Neuronal stem cell (in vitro differentiated cells): ENCODE results near the gene STAM.

Experiments
- DNase-seq: peaks from one replicate; pipeline ENCODE4 v3.0.0-alpha.2; 2013; ENCODE audit warnings: low spot score
- H2AFZ ChIP-seq: one replicate; pipeline ENCODE4 v1.6.1; 2013; ENCODE audit warnings: mild to moderate bottlenecking, low read length, inconsistent platforms
- H2AK5ac ChIP-seq: 2 replicates; pipeline ENCODE4 v1.6.1; 2013; ENCODE audit warnings: low read depth, mild to moderate bottlenecking, inconsistent platforms, low read length, moderate library complexity, mixed read lengths
- H2BK120ac ChIP-seq: 2 replicates; pipeline ENCODE4 v1.6.1; 2013; ENCODE audit warnings: low read depth, mild to moderate bottlenecking, inconsistent platforms, low read length, moderate library complexity, mixed read lengths
- H2BK12ac ChIP-seq: one replicate; pipeline ENCODE4 v1.6.1; 2013; ENCODE audit warnings: low read length, inconsistent platforms
- H2BK15ac ChIP-seq: 2 replicates; pipeline ENCODE4 v1.6.1; 2013; ENCODE audit warnings: mild to moderate bottlenecking, low read length, inconsistent platforms, mixed read lengths
- H2BK5ac ChIP-seq: one replicate; pipeline ENCODE4 v1.6.1; 2013; ENCODE audit warnings: inconsistent platforms, mild to moderate bottlenecking, low read length, moderate library complexity
- H3K14ac ChIP-seq: one replicate; pipeline ENCODE4 v1.6.1; 2013; ENCODE audit warnings: low read length, inconsistent platforms
- H3K18ac ChIP-seq: 2 replicates; pipeline ENCODE4 v1.6.1; 2013; ENCODE audit warnings: low read length, inconsistent platforms
- H3K23ac ChIP-seq: 2 replicates; pipeline ENCODE4 v1.6.1; 2013; ENCODE audit warnings: low read depth, mild to moderate bottlenecking, mixed read lengths, low read length, inconsistent platforms; ENCODE audit not compliant: poor library complexity
- H3K27ac ChIP-seq: replicated peaks from 3 replicates; pipeline ENCODE4 v1.5.1; 2013; ENCODE audit warnings: low read length, inconsistent platforms
- H3K27me3 ChIP-seq, 3 experiments: 2 replicates each; pipeline ENCODE4 v1.6.1; 2013; ENCODE audit warnings: low read length in 3 of 3, mild to moderate bottlenecking in 2 of 3, inconsistent platforms in 1 of 3, low read depth in 1 of 3, mixed read lengths in 1 of 3, moderate library complexity in 1 of 3; ENCODE audit not compliant: control insufficient read depth in 3 of 3, insufficient read depth in 3 of 3
- H3K36me3 ChIP-seq, 2 donors: replicated peaks in 1 of 2; 2 replicates each; pipeline ENCODE4 v1.6.1; 2013; ENCODE audit warnings: low read length in 2 of 2; ENCODE audit not compliant: control insufficient read depth in 2 of 2, insufficient read depth in 2 of 2
- H3K4ac ChIP-seq: 2 replicates; pipeline ENCODE4 v1.6.1; 2013; ENCODE audit warnings: inconsistent platforms, mild to moderate bottlenecking, low read length, moderate library complexity
- H3K4me1 ChIP-seq, 2 donors: 1 replicate in 1 of 2; 2 replicates in 1 of 2; pipeline ENCODE4 v1.6.1; 2013; ENCODE audit warnings: low read length in 2 of 2, low read depth in 1 of 2; ENCODE audit not compliant: control insufficient read depth in 2 of 2, insufficient read depth in 1 of 2
- H3K4me2 ChIP-seq: one replicate; pipeline ENCODE4 v1.6.1; 2013; ENCODE audit warnings: mild to moderate bottlenecking, low read length, inconsistent platforms; ENCODE audit not compliant: insufficient read depth, poor library complexity, severe bottlenecking
- H3K4me3 ChIP-seq, 2 donors: 2 replicates each; pipeline ENCODE4 v1.5.1; 2013; ENCODE audit warnings: low read length in 2 of 2, mild to moderate bottlenecking in 2 of 2, inconsistent platforms in 1 of 2, moderate library complexity in 1 of 2
- H3K79me1 ChIP-seq: one replicate; pipeline ENCODE4 v1.6.1; 2013; ENCODE audit warnings: low read depth, mild to moderate bottlenecking, inconsistent platforms, low read length, moderate library complexity
- H3K9ac ChIP-seq: one replicate; pipeline ENCODE4 v1.6.1; 2013; ENCODE audit warnings: mild to moderate bottlenecking, low read depth, low read length, inconsistent platforms; ENCODE audit not compliant: poor library complexity
- H3K9me3 ChIP-seq, 2 donors: replicated peaks in 1 of 2; 2 replicates each; pipeline versions ENCODE3 to v1.6.1; 2013; ENCODE audit warnings: low read length in 2 of 2, mild to moderate bottlenecking in 2 of 2, inconsistent platforms in 1 of 2, low read depth in 1 of 2, mixed read lengths in 1 of 2, moderate library complexity in 1 of 2; ENCODE audit not compliant: control insufficient read depth in 2 of 2, insufficient read depth in 1 of 2
- H4K8ac ChIP-seq: one replicate; pipeline ENCODE4 v1.6.1; 2013; ENCODE audit warnings: low read depth, mild to moderate bottlenecking, inconsistent platforms, low read length, moderate library complexity
- H4K91ac ChIP-seq: one replicate; pipeline ENCODE4 v1.6.1; 2013; ENCODE audit warnings: low read length, low read depth, mild to moderate bottlenecking, inconsistent platforms; ENCODE audit not compliant: poor library complexity
- WGBS, 2 donors: extraction: QIAGEN DNeasy Blood & Tissue Kit; methylation state at CpG; one replicate each; pipeline ENCODE4 v1.1.7; 2013; ENCODE audit warnings: missing lambda C conversion rate in 2 of 2, mixed read lengths in 1 of 2; ENCODE audit not compliant: insufficient read length in 2 of 2, insufficient replicate concordance in 1 of 2; ENCODE audit errors: extremely low coverage in 2 of 2; 5-methylcytosine and 5-hydroxymethylcytosine counted together

The STAM gene

DNA sequence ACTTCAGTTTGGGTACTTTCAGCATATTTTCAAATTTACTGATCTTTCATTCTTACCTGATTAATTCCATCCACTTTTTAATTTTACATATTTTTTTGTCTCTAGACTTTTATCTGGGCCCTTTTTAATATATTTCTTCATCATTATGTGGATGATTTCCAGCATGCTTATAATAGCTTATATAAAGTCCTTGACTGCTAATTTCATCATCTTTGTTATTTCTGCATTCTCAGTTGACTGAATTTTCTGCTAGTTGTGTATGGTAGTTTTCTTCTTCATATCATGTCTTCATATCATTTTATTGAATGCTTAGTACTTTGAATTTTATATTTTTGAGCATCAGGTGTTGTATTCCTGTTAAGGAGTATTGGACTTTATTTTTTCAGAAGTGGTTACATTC is 39.6 kb downstream of the STAM start:
- Histone ChIP-seq H3K36me3 (peaks cover 0 to 16% of the 10 kb centered on the region in 2 donors), H2AFZ (no peak overlapping the region), H3K9me3 (peaks cover 0 to 14% of the 10 kb centered on the region in 2 donors), H3K4me1 (no peaks in the 10 kb centered on the region), H2BK15ac (no peak overlapping the region), H3K4me3 (no peak overlapping the region), H2BK12ac (no peak overlapping the region), H3K27ac (no peak overlapping the region), H4K91ac (no peak overlapping the region), H3K18ac (no peak overlapping the region), H3K9ac (no peak overlapping the region), H3K79me1 (peaks cover 2% of the 10 kb centered on the region), H4K8ac (no peak overlapping the region), H3K4me2 (no peak overlapping the region), H2BK120ac (no peak overlapping the region), H3K23ac (no peak overlapping the region), H3K14ac (no peak overlapping the region), H2AK5ac (no peak overlapping the region), H3K4ac (no peak overlapping the region), H2BK5ac (no peak overlapping the region), H3K27me3 (no peaks in the 10 kb centered on the region)
- no peak for DNase-seq

DNA sequence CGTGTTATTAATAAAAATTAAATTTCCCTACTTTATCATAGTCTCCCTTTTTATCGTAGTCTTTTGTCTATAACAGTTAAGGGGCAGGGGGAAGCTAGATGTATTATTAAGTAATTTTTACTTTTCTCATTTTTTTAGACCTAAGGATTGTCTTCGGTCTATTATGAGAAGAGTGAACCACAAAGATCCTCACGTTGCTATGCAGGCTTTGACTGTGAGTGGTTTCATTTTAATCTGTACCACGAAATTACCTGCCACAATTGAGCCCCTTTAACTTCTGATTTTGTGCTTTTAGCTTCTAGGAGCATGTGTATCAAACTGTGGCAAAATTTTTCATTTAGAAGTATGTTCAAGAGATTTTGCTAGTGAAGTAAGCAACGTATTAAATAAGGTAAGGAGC is 40.6 kb downstream of the STAM start:
- Histone ChIP-seq H2AFZ (no peak overlapping the region), H2BK12ac (no peak overlapping the region), H2BK120ac (no peak overlapping the region), H3K4me1 (no peaks in the 10 kb centered on the region), H2AK5ac (no peak overlapping the region), H3K23ac (no peak overlapping the region), H3K18ac (no peak overlapping the region), H3K27ac (no peak overlapping the region), H3K14ac (no peak overlapping the region), H2BK15ac (no peak overlapping the region), H3K9ac (no peak overlapping the region), H3K79me1 (peaks cover 2% of the 10 kb centered on the region), H3K36me3 (peaks cover 0 to 24% of the 10 kb centered on the region in 2 donors), H3K4me3 (no peak overlapping the region), H4K8ac (no peak overlapping the region), H4K91ac (no peak overlapping the region), H2BK5ac (no peak overlapping the region), H3K4me2 (no peak overlapping the region), H3K9me3 (peaks cover 0 to 9% of the 10 kb centered on the region in 2 donors), H3K4ac (no peak overlapping the region), H3K27me3 (no peaks in the 10 kb centered on the region)
- no peak for DNase-seq
- WGBS, 2 donors: no CpG with 5 or more reads among the region's 6 CpGs

GRCh38 chr10:17685233-17685840 is 41.4 kb downstream of the STAM start:
- Histone ChIP-seq H3K4me1 (no peaks in the 10 kb centered on the region), H3K79me1 (peaks cover 2% of the 10 kb centered on the region), H3K4me3 (no peak overlapping the region), H2BK120ac (no peak overlapping the region), H3K23ac (no peak overlapping the region), H3K27ac (no peak overlapping the region), H2AFZ (no peak overlapping the region), H3K18ac (no peak overlapping the region), H3K14ac (no peak overlapping the region), H2BK12ac (no peak overlapping the region), H3K4me2 (no peak overlapping the region), H4K8ac (no peak overlapping the region), H2BK5ac (no peak overlapping the region), H3K4ac (no peak overlapping the region), H4K91ac (no peak overlapping the region), H2BK15ac (no peak overlapping the region), H3K9ac (no peak overlapping the region), H3K36me3 (peaks cover 0 to 32% of the 10 kb centered on the region in 2 donors), H3K9me3 (peaks cover 0 to 3% of the 10 kb centered on the region in 2 donors), H3K27me3 (no peaks in the 10 kb centered on the region), H2AK5ac (no peak overlapping the region)
- no peak for DNase-seq
- WGBS, 2 donors: no CpG with 5 or more reads among the region's 3 CpGs

GRCh38 chr10:17687117-17687831 is 43.3 kb downstream of the STAM start:
- H3K4me1 ChIP-seq: no peaks in the 10 kb centered on the region
- no peak overlapping the region for H3K18ac ChIP-seq
- no peak overlapping the region for H2BK15ac ChIP-seq
- H2BK12ac ChIP-seq: no peak overlapping the region
- H4K8ac ChIP-seq: no peak overlapping the region
- H2AFZ ChIP-seq: no peak overlapping the region
- H3K23ac ChIP-seq: no peak overlapping the region
- H3K9me3 ChIP-seq: peaks cover 0 to 3% of the 10 kb centered on the region in 2 donors
- no peak overlapping the region for H2BK120ac ChIP-seq
- peaks cover 2% of the 10 kb centered on the region for H3K79me1 ChIP-seq
- no peak overlapping the region for H3K9ac ChIP-seq
- H2AK5ac ChIP-seq: no peak overlapping the region
- H3K36me3 ChIP-seq: peaks cover 0 to 39% of the 10 kb centered on the region in 2 donors
- DNase-seq: no peak
- no peak overlapping the region for H3K14ac ChIP-seq
- H3K27me3 ChIP-seq: no peaks in the 10 kb centered on the region
- no peak overlapping the region for H2BK5ac ChIP-seq
- H3K4me3 ChIP-seq: no peak overlapping the region
- H3K4ac ChIP-seq: no peak overlapping the region
- no peak overlapping the region for H3K4me2 ChIP-seq
- H3K27ac ChIP-seq: no peak overlapping the region
- H4K91ac ChIP-seq: no peak overlapping the region
- no CpG with 5 or more reads among the region's 15 CpGs for WGBS, 2 donors
